ENCODE measurements around the gene LGALS1. TPM values are rescaled to one million over a fixed set of nuclear protein-coding genes. Genes with fewer than 3 reads are reported as not detected.

The LGALS1 gene
- total and polyA plus RNA-seq, 3 donors from 2014 or later: 466 to 960 (median 681) TPM

GRCh38 chr22:37726241-37726887 is 50.9 kb downstream of the LGALS1 start:
- DNase-seq: no peak
- no peaks in the 10 kb centered on the region for H3K9me3 ChIP-seq
- no peaks in the 10 kb centered on the region for H3K36me3 ChIP-seq (ENCODE audit: low read depth, missing control alignments)
- intact Hi-C loops (cut with DNase I; ENCODE audit: low total_unique reads): no loop called here
- H3K27ac ChIP-seq: no peak overlapping the region
- TF ChIP-seq, protein P1, sequence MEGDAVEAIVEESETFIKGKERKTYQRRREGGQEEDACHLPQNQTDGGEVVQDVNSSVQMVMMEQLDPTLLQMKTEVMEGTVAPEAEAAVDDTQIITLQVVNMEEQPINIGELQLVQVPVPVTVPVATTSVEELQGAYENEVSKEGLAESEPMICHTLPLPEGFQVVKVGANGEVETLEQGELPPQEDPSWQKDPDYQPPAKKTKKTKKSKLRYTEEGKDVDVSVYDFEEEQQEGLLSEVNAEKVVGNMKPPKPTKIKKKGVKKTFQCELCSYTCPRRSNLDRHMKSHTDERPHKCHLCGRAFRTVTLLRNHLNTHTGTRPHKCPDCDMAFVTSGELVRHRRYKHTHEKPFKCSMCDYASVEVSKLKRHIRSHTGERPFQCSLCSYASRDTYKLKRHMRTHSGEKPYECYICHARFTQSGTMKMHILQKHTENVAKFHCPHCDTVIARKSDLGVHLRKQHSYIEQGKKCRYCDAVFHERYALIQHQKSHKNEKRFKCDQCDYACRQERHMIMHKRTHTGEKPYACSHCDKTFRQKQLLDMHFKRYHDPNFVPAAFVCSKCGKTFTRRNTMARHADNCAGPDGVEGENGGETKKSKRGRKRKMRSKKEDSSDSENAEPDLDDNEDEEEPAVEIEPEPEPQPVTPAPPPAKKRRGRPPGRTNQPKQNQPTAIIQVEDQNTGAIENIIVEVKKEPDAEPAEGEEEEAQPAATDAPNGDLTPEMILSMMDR (IDR thresholded peaks at IDR 0.05): peak in 1 of 3 experiments; percentile 19
- no peak for TF ChIP-seq POLR2A (IDR thresholded peaks at IDR 0.05)
- H3K4me3 ChIP-seq: no peak overlapping the region
- H3K4me1 ChIP-seq: peaks cover 8% of the 10 kb centered on the region
- no peaks in the 10 kb centered on the region for H3K27me3 ChIP-seq
- WGBS, 2 donors: 80 to 82% methylated on average over 13 to 20 of the region's 20 CpGs

- no peak for DNase-seq
- no peak overlapping the region for H3K4me3 ChIP-seq
- intact Hi-C loops (cut with DNase I; ENCODE audit: low total_unique reads): no loop called here
- H3K4me1 ChIP-seq: peaks cover 8% of the 10 kb centered on the region
- H3K9me3 ChIP-seq: no peaks in the 10 kb centered on the region
- H3K27me3 ChIP-seq: no peaks in the 10 kb centered on the region
- TF ChIP-seq, protein P1 (IDR thresholded peaks at IDR 0.05): no peak
- no peak for TF ChIP-seq POLR2A (IDR thresholded peaks at IDR 0.05)
- no peaks in the 10 kb centered on the region for H3K36me3 ChIP-seq (ENCODE audit: low read depth, missing control alignments)
- 100% methylated on average over 1 of the region's 1 CpG for WGBS, 2 donors
- peak overlapping the region in 1 of 2 donors; percentile 74 for H3K27ac ChIP-seq
Measured at GRCh38 chr22:37728620-37729019, 53.2 kb downstream of the LGALS1 start.

Small RNA genes lying within 50 kb of the gene (small RNA-seq; reads per million reads assigned to genes)
- 0 reads per million in 2 donors for gene RN7SL385P

Other genes with a start within 250 kb of the LGALS1 start
- gene ELFN2, start 248.2 kb upstream of the LGALS1 start, total RNA-seq: 1 to 10 TPM; 5.3 to 5.7 TPM
- 4.8 TPM for gene ELFN2, start 248.2 kb upstream of the LGALS1 start, polyA plus RNA-seq (ENCODE audit: insufficient read depth, low read depth, low replicate concordance)
- 1 to 10 TPM; 8.1 to 8.2 TPM for gene MFNG, start 189.3 kb upstream of the LGALS1 start, total RNA-seq
- 7.5 TPM for gene MFNG, start 189.3 kb upstream of the LGALS1 start, polyA plus RNA-seq (ENCODE audit: insufficient read depth, low read depth, low replicate concordance)
- 100 to 1,000 TPM in 1 of 2 donors, 10 to 100 TPM in 1; 89.8 to 113 TPM for gene CARD10, start 156.2 kb upstream of the LGALS1 start, total RNA-seq
- 42.6 TPM for gene CARD10, start 156.2 kb upstream of the LGALS1 start, polyA plus RNA-seq (ENCODE audit: insufficient read depth, low read depth, low replicate concordance)
- 10 to 100 TPM; 73.9 to 87.4 TPM for gene CDC42EP1, start 115.2 kb upstream of the LGALS1 start, total RNA-seq
- gene CDC42EP1, start 115.2 kb upstream of the LGALS1 start, polyA plus RNA-seq (ENCODE audit: insufficient read depth, low read depth, low replicate concordance): 49.0 TPM
- not detected for gene LGALS2, start 95.5 kb upstream of the LGALS1 start, total RNA-seq
- 8.1 TPM for gene LGALS2, start 95.5 kb upstream of the LGALS1 start, polyA plus RNA-seq (ENCODE audit: insufficient read depth, low read depth, low replicate concordance)
- gene GGA1, start 66.8 kb upstream of the LGALS1 start, total RNA-seq: 100 to 1,000 TPM; 274 to 359 TPM
- gene GGA1, start 66.8 kb upstream of the LGALS1 start, polyA plus RNA-seq (ENCODE audit: insufficient read depth, low read depth, low replicate concordance): 354 TPM
- 10 to 100 TPM; 15.7 to 23.6 TPM for gene SH3BP1, start 36.0 kb upstream of the LGALS1 start, total RNA-seq
- gene SH3BP1, start 36.0 kb upstream of the LGALS1 start, polyA plus RNA-seq (ENCODE audit: insufficient read depth, low read depth, low replicate concordance): 11.9 TPM
- gene PDXP, start 16.9 kb upstream of the LGALS1 start, total RNA-seq: 100 to 1,000 TPM in 1 of 2 donors, 10 to 100 TPM in 1; 95.7 to 117 TPM
- gene PDXP, start 16.9 kb upstream of the LGALS1 start, polyA plus RNA-seq (ENCODE audit: insufficient read depth, low read depth, low replicate concordance): 51.9 TPM
- 10 to 100 TPM; 46.6 to 51.2 TPM for gene NOL12, start 10.7 kb downstream of the LGALS1 start, total RNA-seq
- 76.2 TPM for gene NOL12, start 10.7 kb downstream of the LGALS1 start, polyA plus RNA-seq (ENCODE audit: insufficient read depth, low read depth, low replicate concordance)
- gene TRIOBP, start 21.4 kb downstream of the LGALS1 start, total RNA-seq: 10 to 100 TPM; 74.0 to 80.2 TPM
- 52.9 TPM for gene TRIOBP, start 21.4 kb downstream of the LGALS1 start, polyA plus RNA-seq (ENCODE audit: insufficient read depth, low read depth, low replicate concordance)
- gene GCAT, start 132.3 kb downstream of the LGALS1 start, total RNA-seq: 10 to 100 TPM; 36.7 to 40.6 TPM
- 21.4 TPM for gene GCAT, start 132.3 kb downstream of the LGALS1 start, polyA plus RNA-seq (ENCODE audit: insufficient read depth, low read depth, low replicate concordance)
- gene GALR3, start 147.7 kb downstream of the LGALS1 start, total RNA-seq: 1 to 10 TPM in 1 of 2 donors, under 1 TPM in 1; 0.81 to 4.8 TPM
- not detected for gene GALR3, start 147.7 kb downstream of the LGALS1 start, polyA plus RNA-seq (ENCODE audit: insufficient read depth, low read depth, low replicate concordance)
- 100 to 1,000 TPM; 117 to 138 TPM for gene ANKRD54, start 168.7 kb downstream of the LGALS1 start, total RNA-seq
- gene ANKRD54, start 168.7 kb downstream of the LGALS1 start, polyA plus RNA-seq (ENCODE audit: insufficient read depth, low read depth, low replicate concordance): 61.5 TPM
- gene EIF3L, start 173.8 kb downstream of the LGALS1 start, total RNA-seq: 100 to 1,000 TPM; 185 to 316 TPM
- gene EIF3L, start 173.8 kb downstream of the LGALS1 start, polyA plus RNA-seq (ENCODE audit: insufficient read depth, low read depth, low replicate concordance): 295 TPM
- gene MICALL1, start 230.7 kb downstream of the LGALS1 start, total RNA-seq: 10 to 100 TPM; 25.2 to 38.0 TPM
- gene MICALL1, start 230.7 kb downstream of the LGALS1 start, polyA plus RNA-seq (ENCODE audit: insufficient read depth, low read depth, low replicate concordance): 30.8 TPM

All from testis (tissue), 3 donors.